HL-60/S4 (cell line): ENCODE results near the gene RPL15.

ENCODE experiments used
- in situ Hi-C: fragments of 300-500 bp; cut with MboI; formaldehyde crosslinking; loops from 2 replicates; pipeline ENCODE4 v1.14.3; 2022; ENCODE audit warnings: low sequenced_read_pairs

Gene RPL15

GRCh38 chr3:23959135-23959900, 42.4 kb downstream of the RPL15 start:
- in situ Hi-C loops: no loop called here

- in situ Hi-C loops: no loop called here
Measured at GRCh38 chr3:23960649-23961048, 43.7 kb downstream of the RPL15 start.

GRCh38 chr3:23961066-23961465, 44.1 kb downstream of the RPL15 start:
- in situ Hi-C loops: no loop called here

- in situ Hi-C loops: no loop called here
Measured at GRCh38 chr3:23961913-23962312, 45.0 kb downstream of the RPL15 start.

- in situ Hi-C loops: no loop called here
Measured at GRCh38 chr3:23964537-23965235, 47.8 kb downstream of the RPL15 start.

- in situ Hi-C loops: no loop called here
Measured at GRCh38 chr3:23966328-23966727, 49.4 kb downstream of the RPL15 start.

GRCh38 chr3:23968463-23969184, 51.7 kb downstream of the RPL15 start:
- in situ Hi-C loops: no loop called here

- in situ Hi-C loops: no loop called here
Measured at GRCh38 chr3:23969393-23969792, 52.5 kb downstream of the RPL15 start.
